Activated CD8-positive, alpha-beta T cell treated with anti-CD3 and anti-CD28 coated beads for 36 hours (primary cell): ENCODE data around the gene TREX2. TPM values are rescaled to one million over a fixed set of nuclear protein-coding genes. Genes with fewer than 3 reads are reported as not detected.

ENCODE experiments used
- ATAC-seq: fragments of 200-7000 bp; cut with Tn5 transposase; one replicate; pipeline ENCODE4 v1.10.0; 2021; ENCODE audit warnings: mild to moderate bottlenecking, moderate library complexity
- CTCF ChIA-PET: fragments of 350-600 bp; sonication (Branson Sonifier 250); formaldehyde crosslinking; loops from one replicate; lab custom pipeline; 2021; ENCODE audit warnings: antibody characterized with exemption; lab: Charles Lee
- POLR2A ChIA-PET: fragments of 350-600 bp; sonication (Branson Sonifier 250); formaldehyde crosslinking; loops from one replicate; lab custom pipeline; 2021; ENCODE audit warnings: antibody characterized with exemption; lab: Charles Lee
- DNase-seq: peaks from one replicate; pipeline ENCODE4 v3.0.0-alpha.2; 2020
- H3K27ac Mint-ChIP-seq: one replicate; pipeline ENCODE4 v1.8.0; 2021; ENCODE audit warnings: mild to moderate bottlenecking, mixed read lengths
- H3K27me3 Mint-ChIP-seq: one replicate; pipeline ENCODE4 v1.8.0; 2021; ENCODE audit warnings: mixed read lengths
- H3K36me3 Mint-ChIP-seq: one replicate; pipeline ENCODE4 v1.8.0; 2021; ENCODE audit warnings: low read depth, mixed read lengths
- H3K4me1 Mint-ChIP-seq: one replicate; pipeline ENCODE4 v1.8.0; 2021; ENCODE audit warnings: low read depth, mixed read lengths
- H3K4me3 Mint-ChIP-seq: one replicate; pipeline ENCODE4 v1.8.0; 2021; ENCODE audit warnings: mild to moderate bottlenecking, moderate library complexity, mixed read lengths
- H3K9me3 Mint-ChIP-seq: one replicate; pipeline ENCODE4 v1.8.0; 2021; ENCODE audit warnings: mixed read lengths
- intact Hi-C: fragments of 100-400 bp; cut with micrococcal nuclease; formaldehyde crosslinking; loops from one replicate; pipeline ENCODE4 v1.10.0; 2022
- total RNA-seq, 2 experiments: library from RNA; stranded (reverse); gene quantifications; one replicate each; pipeline ENCODE4 v1.2.3, GENCODE V29; 2021
- TF ChIP-seq, protein P1 (sequence below): fragments of 200-600 bp; IDR thresholded peaks from one replicate; pipeline ENCODE4 v1.8.0; 2022; ENCODE audit warnings: antibody characterized with exemption, mild to moderate bottlenecking

Gene TREX2
- total RNA-seq, 2 experiments from 2014 or later: 0.78 to 1.4 TPM

DNA sequence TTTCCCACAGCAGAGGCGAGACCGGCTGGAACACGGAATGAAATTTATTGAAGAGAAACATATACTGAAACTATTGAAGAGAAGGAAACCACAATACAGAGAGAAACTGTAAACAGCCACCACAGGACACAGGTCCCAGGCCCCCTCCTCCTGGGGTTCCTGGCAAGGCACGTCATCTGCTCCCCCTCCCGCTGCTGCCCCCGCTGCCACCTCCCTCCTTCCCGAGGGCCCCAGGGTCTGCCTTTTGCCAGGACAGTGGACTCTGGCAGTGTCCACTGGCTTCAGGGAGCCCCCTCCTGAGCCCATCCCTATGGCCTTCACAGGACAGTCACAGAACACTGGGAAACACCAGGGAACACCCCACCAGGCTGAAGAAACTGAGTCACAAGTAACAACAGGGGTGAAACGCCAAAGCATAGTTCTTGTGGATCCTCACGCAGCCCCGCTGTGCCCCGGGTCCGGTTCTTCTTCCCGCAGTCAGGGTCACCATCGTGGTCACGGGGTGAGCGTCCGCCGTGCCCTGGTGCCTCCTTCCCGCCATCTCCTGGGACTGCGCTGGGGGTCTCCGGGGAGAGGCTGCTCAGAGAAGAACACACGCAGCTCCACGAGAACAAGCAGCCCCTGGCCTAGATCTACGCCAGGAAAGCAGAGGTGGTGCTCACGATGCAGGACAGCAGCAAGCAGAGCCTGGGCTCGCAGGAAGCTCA, 50.1 kb downstream of the TREX2 start:
- Mint-ChIP-seq H3K4me3 (no peak overlapping the region), H3K27me3 (no peaks in the 10 kb centered on the region), H3K4me1 (no peaks in the 10 kb centered on the region), H3K27ac (no peak overlapping the region), H3K36me3 (no peaks in the 10 kb centered on the region), H3K9me3 (no peaks in the 10 kb centered on the region)
- intact Hi-C loops: no loop called here
- ATAC-seq (no peak), DNase-seq (no peak)
- TF ChIP-seq, protein P1, sequence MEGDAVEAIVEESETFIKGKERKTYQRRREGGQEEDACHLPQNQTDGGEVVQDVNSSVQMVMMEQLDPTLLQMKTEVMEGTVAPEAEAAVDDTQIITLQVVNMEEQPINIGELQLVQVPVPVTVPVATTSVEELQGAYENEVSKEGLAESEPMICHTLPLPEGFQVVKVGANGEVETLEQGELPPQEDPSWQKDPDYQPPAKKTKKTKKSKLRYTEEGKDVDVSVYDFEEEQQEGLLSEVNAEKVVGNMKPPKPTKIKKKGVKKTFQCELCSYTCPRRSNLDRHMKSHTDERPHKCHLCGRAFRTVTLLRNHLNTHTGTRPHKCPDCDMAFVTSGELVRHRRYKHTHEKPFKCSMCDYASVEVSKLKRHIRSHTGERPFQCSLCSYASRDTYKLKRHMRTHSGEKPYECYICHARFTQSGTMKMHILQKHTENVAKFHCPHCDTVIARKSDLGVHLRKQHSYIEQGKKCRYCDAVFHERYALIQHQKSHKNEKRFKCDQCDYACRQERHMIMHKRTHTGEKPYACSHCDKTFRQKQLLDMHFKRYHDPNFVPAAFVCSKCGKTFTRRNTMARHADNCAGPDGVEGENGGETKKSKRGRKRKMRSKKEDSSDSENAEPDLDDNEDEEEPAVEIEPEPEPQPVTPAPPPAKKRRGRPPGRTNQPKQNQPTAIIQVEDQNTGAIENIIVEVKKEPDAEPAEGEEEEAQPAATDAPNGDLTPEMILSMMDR: no peak
- POLR2A ChIA-PET: no interaction called here
- CTCF ChIA-PET: no interaction called here

DNA sequence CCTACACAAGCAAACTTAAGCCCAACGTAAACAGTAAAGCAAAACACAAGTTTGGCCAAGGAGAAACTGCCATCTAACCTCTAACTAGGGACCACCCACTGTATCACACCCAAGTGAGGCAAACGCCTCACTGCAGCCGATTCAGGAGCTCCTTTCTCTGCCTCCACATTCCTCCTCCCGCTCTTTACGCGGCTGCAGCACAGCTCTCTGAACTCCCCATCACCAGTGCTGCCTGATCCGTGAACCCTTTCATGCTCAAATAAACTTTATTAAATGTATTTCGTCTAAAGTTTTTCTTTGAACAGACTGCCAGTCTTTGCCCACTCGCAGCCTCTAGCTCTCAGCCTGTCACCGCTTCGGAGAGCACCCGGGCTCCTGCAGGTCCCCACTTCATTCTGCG, 51.2 kb downstream of the TREX2 start:
- TF ChIP-seq, protein P1: no peak
- intact Hi-C loops: no loop called here
- ChIA-PET CTCF (no interaction called here), POLR2A (interaction anchor here (0.6 kb wide), 1 partner anchor 118 kb away, joined by 4 read pairs; no protein-coding TSS in a partner anchor)
- Mint-ChIP-seq H3K9me3 (no peaks in the 10 kb centered on the region), H3K4me3 (no peak overlapping the region), H3K36me3 (no peaks in the 10 kb centered on the region), H3K27me3 (no peaks in the 10 kb centered on the region), H3K4me1 (no peaks in the 10 kb centered on the region), H3K27ac (no peak overlapping the region)
- ATAC-seq: no peak
- no peak for DNase-seq

Other genes with a start within 250 kb of the TREX2 start
- not detected for gene PNMA6F, start 124.3 kb downstream of the TREX2 start, total RNA-seq
- gene ZNF275, start 111.9 kb downstream of the TREX2 start, total RNA-seq: 10 to 100 TPM; 14.2 to 14.7 TPM
- not detected for gene PNMA6E, start 44.7 kb downstream of the TREX2 start, total RNA-seq
- 1 to 10 TPM; 1.2 to 1.3 TPM for gene ZFP92, start 34.6 kb downstream of the TREX2 start, total RNA-seq
- gene HAUS7, start 24.5 kb upstream of the TREX2 start, total RNA-seq: 10 to 100 TPM; 47.2 to 58.8 TPM
- not detected for gene BGN, start 48.9 kb upstream of the TREX2 start, total RNA-seq
- not detected for gene ATP2B3, start 71.6 kb upstream of the TREX2 start, total RNA-seq
- 10 to 100 TPM; 18.5 to 21.3 TPM for gene CCNQ, start 153.1 kb upstream of the TREX2 start, total RNA-seq
- under 1 TPM in 1 of 2 experiments, not detected in 1; 0.14 TPM for gene DUSP9, start 201.1 kb upstream of the TREX2 start, total RNA-seq
- gene PNCK, start 227.8 kb upstream of the TREX2 start, total RNA-seq: 1 to 10 TPM in 1 of 2 experiments, under 1 TPM in 1; 0.70 to 1.1 TPM
- gene SLC6A8, start 241.9 kb upstream of the TREX2 start, total RNA-seq: 1 to 10 TPM; 2.5 to 2.7 TPM